ENCODE measurements around the gene TXNDC15.
"Not testable (repeated sequence)": the region's sequence is repeated elsewhere in the genome, so short reads cannot be mapped to it uniquely, and the experiment has no call there.

TXNDC15 gene

DNA sequence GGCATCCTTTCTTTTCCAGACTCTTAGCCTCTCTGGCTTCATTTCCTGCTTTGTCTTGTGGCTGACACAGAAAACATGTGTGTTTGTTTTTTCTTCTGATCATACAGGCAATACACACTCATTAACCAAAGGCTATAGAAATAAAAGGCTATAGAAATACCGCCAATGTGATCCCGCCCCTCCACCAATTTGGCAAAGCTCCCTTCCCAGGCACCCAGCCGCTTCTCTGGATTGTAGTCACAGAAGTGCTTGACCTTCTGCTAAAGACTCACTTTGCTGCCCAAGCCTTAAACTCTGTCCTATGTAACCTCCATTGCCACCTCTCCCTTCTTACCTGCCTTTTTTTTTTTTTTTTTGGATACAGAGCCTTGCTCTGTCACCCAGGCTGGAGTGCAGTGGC, 5.3 kb downstream of the TXNDC15 start:
- DNase-seq, result no peak

DNA sequence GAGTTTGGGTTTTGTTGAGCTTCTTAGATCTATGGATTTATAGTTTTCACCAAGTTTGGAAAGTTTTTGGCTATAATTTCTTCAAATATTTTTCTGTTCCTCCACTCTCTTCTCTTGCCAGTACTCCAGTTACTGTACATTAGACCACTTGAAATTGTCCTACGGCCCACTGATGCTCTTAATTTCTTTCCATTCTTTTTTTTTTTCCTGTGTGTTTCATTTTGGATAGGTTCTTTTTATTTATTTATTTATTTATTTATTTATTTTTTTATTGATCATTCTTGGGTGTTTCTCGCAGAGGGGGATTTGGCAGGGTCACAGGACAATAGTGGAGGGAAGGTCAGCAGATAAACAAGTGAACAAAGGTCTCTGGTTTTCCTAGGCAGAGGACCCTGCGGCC, 6.8 kb downstream of the TXNDC15 start:
- DNase-seq, result not testable (repeated sequence)

DNA sequence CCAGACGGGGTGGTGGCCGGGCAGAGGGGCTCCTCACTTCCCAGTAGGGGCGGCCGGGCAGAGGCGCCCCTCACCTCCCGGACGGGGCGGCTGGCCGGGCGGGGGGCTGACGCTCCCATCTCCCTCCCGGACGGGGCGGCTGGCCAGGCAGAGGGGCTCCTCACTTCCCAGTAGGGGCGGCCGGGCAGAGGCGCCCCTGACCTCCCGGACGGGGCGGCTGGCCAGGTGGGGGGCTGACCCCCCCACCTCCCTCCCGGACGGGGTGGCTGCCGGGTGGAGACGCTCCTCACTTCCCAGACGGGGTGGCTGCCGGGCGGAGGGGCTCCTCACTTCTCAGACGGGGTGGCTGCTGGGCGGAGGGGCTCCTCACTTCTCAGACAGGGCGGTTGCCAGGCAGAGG, 7.5 kb downstream of the TXNDC15 start:
- DNase-seq, result not testable (repeated sequence)

DNA sequence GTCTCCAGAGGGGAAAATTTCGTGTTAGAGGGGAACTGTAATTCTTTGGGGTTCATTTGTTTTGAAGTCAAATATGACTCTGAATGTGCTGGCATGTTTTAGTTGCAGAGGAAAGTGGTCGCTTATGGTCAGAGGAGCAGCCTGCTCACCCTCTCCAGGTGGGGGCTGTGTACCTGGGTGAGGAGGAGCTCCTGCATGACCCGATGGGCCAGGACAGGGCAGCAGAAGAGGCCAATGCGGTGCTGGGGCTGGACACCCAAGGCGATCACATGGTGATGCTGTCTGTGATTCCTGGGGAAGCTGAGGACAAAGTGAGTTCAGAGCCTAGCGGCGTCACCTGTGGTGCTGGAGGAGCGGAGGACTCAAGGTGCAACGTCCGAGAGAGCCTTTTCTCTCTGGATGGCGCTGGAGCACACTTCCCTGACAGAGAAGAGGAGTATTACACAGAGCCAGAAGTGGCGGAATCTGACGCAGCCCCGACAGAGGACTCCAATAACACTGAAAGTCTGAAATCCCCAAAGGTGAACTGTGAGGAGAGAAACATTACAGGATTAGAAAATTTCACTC, 13.5 kb downstream of the TXNDC15 start:
- no peak for DNase-seq

DNA sequence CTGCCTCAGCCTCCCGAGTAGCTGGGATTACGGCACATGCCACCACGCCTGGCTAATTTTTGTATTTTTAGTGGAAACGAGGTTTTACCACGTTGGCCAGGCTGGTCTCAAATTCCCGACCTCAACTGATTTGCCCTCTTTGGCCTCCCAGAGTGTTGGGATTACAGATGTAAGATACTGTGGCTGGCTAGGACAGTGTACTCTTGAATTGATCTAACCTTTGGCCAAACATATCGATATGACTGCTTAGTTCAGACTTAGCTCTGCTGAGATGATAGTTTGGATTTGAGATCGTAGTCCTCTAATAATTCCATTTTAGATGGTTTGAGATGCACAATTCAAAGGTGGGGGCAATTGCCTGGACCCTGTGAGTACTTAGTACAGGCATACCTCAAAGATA, 15.2 kb downstream of the TXNDC15 start:
- no peak for DNase-seq

DNA sequence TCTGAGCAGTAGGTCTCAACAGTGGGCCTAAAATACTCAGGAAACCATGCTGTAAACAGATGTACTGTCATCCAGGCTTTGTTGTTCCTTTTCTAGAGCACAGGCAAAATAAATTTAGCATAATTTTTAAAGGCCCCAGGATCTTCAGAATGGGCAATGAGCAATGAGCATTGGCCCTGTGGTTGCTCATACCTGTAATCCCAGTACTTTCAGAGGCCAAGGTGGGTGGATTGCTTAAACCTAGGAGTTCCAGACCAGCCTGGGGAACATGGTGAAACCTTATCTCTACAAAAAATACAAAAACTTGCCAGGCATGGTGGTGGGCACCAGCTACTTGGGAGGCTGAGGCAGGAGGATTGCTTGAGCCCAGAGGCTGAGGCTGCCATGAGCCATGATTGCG, 17.3 kb downstream of the TXNDC15 start:
- no peak for DNase-seq

DNA sequence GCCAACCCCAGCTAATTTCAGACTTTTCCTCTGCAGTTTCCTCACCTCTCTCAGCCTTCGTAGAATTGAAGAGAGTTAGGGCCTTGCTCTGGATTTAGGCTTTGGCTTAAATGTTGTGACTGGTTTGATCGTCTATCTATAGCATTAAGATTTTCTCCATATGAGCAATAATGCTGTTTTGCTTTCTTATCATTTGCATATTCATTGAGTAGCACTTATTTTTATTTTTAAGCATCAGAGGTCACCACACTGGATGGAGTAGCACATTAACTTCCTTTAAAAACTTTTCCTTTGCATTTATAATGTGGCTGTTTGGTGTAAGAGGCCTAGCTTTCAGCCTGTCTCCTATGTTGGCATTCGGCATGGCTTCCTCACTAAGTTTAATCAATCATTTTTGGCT, 18.1 kb downstream of the TXNDC15 start:
- no peak for DNase-seq

DNA sequence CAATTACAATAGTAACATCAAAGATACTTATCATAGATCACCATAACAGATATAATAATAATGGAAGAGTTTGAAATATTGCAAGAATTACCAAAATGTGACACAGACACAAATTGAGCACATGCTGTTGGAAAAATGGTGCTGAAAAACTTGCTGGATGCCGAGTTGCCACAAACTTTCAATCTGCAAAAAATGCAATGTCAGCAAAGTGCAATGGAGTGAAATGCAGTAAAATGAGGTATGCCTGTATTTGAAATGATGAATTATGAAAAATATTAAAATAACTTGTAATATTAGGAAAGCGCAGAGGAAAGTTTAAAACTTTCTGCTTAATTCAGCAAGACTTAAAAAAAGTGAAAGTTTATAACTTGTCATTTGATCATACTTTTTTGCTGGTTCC, 18.8 kb downstream of the TXNDC15 start:
- DNase-seq, result no peak

DNA sequence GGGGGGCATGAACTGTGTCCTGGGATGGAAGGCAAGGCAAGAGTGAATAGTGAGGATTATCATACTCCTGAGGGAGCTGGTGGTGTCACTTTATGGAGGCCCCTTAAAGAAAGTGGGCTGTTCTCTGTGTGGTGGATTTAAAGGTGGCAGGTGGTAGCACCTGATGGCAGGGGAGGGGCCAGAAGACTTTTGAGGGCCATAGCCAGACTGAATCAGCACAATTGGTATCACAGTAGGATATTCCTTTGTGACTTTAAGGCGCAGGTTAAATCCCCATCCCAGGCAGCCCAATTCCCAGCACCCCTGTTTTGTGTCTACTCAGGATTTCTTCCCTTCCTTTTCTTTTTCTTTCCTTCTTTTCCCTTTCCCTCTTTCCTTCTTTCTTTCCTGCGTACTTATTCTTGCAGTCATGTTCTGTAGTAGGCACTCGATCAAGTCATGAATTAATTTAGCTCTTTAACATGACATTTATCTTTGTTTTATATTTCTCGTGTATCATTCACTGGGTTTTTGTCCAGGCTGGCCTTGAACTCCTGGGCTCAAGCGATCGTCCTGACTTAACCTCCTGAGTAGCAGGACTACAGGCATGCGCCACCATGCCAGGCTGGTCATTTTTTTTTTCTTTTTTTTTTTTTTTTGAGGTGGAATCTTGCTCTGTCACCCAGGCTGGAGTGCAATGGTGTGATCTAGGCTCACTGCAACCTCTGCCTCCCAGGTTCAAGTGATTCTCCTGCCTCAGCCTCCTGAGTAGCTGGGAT, 19.8 kb downstream of the TXNDC15 start:
- DNase-seq, result no peak

DNA sequence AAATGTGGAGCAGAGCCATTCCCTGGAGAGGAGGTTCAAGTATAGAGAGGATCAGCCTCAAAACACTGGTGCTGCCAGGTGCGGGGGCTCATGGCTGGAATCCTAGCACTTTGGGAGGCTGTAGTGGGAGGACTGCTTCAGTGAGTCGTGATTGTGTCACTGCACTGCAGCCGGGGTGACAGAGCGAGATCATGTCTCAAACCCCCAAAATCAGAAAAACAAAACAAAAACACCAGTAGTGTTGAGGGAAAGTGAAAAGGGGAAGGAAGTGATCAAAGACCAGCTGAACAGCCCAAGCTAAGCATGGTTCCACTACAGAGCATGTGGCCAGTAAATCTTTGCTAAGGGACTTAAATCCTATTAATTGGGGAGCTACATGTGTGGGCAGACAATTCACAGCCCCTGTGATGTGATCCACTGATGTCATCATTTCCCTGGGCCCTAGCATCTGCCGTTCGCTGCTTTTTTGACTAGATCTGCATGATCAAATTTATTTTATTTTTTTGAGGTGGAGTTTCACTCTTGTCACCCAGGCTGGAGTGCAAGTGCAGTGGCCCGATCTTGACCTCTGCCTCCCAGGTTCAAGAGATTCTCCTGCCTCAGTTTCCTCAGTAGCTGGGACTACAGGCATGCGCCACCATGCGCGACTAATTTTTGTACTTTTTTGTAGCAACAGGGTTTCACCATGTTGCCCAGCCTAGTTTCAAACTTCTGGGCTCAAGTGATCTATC, 28.1 kb downstream of the TXNDC15 start:
- DNase-seq, result no peak

DNA sequence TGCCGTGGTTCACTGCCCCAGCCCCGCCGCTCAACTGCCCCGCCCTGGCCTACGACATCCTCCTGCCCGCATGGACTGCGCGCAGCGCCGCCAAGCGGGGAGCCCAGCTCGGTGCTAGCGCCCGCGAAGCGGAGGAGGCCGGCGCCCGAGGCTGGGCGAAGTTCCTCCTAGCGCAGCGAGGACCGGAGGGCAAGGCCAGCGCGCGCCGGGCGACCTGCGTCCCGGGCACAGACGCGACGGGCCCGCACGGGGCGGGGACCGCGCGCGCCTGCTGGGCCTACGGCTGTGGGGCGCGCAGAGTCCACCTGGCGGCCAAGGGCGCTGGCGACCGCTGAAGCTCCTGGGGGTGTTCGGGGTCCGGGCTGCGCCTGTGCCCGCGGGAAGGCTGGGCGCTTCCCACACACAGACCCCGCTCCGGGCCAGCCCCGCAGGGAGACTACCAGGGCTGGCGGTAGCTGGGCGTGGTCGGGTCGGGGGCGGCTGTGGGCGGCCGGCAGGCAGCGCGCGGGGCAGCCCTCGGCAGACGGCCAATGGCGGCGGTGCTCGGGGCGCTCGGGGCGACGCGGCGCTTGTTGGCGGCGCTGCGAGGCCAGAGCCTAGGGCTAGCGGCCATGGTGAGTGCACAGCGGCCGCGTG, 30.6 kb downstream of the TXNDC15 start, which contains the start of gene PCBD2:
Gene PCBD2, plus strand, starts transcription at position 522 of the 636 bp plus-strand sequence. Its CDS starts 9 bp downstream, at position 531.
- peak; percentile 55 for DNase-seq

DNA sequence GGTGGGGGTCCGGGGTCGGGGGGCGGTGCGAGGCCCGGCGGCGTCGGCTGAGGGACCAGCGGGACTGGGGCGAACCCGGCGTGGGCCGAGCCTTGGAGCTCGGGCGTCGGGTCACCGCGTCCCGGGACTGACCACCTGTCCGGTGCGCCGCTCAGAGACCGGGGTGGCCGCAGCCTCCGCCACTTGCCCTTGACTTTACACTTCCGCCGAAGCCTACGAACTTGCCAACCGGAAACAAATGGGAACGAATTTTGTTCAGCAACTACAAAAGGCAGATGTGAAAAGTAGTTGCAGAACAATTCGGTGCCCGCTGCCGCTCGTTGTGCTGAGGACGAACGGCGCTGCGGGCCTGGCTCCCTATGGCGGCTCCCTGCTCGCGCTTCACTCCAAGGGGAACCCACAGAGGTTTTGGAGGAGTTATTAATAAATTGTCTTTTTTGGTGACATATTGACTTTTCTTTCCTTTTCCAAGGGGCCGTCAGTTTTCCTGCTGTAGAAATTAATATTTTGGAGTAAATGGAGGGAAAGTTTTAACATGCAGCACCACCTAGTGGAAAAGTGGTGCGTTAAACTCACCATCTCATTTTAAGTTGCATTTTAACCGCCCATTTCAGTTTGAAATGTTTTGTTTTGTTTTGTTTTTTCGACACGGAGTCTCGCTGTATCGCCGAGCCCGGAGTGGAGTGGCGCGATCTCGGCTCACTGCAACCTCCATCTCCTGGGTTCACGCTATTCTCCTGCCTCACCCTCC, 31.2 kb downstream of the TXNDC15 start:
- peak; percentile 48 for DNase-seq

DNA sequence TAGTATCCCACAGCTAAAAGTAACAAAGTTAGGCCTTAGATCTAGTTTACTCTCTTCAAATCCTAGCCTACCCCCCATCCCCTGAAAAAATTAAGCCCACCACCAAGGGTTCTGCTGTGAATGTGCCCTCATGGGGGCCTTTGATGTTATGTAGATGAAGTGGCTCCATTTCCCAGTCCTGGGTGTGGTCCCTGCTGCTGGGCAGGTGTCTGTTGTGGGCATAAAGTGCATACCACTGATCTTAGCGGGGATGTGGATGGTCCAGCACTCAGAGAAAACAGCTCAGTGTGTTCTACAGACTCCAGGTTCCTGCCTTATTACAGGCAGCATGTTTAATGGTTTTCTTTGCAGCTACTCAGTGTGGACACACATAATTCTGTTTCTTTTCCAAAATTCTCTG, 32.6 kb downstream of the TXNDC15 start:
- DNase-seq, result no peak

DNA sequence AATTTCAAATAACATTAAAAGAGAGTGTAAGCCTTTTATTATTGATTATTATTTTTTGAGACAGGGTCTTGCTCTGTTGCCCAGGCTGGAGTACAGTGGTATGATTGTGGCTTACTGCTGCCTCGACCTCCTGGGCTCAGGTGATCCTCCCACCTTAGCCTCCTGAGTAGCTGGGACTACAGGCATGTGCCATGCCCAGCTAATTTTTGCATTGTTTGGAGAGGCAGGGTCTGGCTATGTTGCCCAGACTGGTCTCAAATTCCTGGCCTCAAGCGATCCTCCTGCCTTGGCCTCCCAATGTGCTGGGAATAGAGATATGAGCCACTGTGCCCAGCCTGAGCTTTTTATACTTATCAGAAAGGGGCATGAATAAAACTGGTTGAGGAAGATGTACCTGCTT, 36.6 kb downstream of the TXNDC15 start:
- not testable (repeated sequence) for DNase-seq

DNA sequence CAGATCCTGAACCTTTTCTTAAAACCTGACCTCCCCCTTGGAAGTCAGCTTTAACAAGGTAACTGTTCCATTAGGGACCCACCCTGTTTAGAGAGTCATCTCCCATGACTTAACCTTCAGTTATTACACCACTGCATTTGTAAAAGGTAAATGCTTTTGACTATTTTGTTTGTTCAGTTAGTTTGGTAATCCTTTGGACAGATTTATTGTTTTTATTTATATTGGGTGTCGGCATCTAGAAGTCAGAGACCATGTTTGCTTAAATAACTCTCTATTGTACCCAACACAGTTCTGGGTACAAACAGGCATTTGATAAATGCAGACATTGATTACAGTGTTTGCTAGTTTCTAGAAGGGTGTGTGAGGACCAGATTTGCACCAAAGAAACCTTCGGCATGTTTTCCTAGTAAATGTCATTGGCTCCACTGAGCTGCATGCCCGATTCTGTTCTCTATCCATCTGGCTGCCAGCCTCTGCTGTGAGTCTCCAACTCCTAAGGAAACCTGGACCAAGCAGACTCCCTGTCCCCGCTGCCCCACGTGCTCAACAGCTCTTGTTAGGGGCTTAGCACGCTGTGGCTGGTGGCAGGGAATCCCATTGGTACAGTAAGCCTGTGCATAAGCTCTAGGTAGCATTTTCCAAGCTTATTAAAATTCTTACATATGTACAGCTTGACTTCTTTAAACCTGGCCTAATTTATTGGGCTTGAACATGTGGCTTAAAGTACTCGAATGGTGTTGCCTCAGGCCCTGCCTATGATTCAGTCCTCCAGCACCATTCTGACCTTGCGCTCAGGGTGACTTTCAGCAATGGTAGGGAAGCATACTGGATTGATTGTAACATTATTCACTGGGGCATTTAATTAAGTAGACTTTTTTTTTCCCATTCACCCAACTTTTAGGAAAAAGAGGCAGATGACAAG, 37.4 kb downstream of the TXNDC15 start:
- no peak for DNase-seq

DNA sequence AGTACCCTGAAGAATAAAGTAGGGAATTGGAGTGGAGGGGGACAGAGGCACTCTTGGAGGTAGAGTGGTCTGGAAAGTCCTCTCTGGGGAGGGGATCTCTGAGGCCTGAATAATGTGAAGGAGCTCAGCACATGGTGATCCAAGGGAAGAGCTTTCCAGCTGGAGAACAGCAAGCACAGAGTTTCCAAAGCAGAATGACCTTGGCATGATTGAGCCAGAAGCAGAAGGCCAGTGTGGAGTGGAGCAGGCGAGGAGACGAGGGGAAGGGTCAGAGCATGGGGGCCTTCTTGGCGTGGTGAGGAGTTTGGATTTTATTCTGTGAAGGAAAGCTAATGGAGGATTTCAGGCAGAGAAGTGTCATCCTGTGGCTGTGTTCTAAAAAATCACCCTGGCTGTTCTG, 39.1 kb downstream of the TXNDC15 start:
- no peak for DNase-seq

DNA sequence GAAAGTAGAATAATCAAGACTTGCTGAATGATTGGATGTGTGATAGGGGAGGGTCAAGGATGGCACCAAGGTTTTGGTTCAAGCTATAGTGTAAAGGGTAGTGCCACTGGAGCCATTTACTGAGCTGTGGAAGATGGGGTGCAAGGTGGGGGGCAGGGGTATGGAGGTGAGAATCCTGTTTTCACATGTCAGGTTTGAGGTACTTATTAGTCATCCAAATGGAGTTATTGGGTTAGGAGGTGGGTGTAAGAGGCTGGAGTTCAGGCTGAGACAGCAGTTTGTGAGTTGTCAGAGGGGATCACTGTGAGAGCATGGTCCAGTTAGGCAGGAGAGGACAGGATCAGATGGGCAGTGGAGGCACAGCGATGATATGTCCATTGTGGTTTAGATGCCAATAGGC, 39.6 kb downstream of the TXNDC15 start:
- no peak for DNase-seq

DNA sequence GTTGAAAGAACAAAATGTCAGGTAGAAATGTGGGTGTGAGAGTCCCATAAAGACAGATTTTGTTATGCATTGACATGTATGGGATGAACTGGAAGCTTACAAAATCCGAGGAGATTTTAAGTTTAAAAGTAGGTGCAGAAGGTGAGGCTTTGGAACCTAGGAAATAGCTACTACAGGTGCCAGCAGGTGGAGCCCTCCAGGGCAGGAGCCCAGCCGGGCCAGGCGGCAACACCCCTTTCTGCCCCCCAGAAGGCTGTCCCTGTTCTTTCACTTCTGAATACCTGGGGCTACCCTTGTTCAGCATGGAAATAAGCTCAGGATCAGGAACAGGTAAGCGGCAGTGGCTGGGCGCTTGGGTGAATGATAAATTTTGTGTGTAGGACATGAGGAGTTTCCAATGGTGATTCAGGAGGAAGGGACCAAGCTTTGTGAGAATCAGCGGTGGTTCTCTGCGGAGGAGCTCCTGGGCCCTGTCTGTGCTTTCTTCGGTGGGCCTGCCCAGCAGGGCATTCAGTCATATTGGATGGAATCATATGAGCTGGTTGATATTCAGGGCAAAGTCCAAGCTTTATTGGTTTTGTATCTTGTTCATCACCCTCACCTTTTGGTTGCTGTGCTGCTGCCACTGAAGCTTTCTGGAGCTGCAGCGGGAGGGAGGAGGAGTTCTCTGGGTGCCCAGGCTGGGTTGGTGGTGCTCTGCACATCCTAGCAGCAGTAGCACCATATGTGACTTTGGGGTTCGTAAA, 43.1 kb downstream of the TXNDC15 start:
- DNase-seq, result no peak

DNA sequence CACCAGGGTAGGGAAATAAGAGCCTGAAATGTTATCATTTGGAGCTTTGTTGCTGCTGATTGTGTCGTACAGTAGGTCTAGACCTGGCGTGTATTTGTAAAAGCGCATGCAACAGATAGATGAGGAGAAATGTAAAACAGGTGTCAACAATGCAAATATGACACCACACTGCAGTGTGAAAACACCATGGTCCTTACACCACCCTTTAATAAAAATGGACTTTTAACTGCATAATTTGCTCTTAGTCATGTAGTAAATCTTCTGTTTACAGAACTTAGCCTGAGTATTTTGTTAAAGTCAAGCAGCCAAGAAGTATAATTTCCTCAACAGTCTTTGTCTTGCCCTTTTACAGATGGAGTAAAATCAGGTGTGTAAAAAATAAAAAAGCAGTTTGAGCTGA, 44.7 kb downstream of the TXNDC15 start:
- peak; percentile 8 for DNase-seq

DNA sequence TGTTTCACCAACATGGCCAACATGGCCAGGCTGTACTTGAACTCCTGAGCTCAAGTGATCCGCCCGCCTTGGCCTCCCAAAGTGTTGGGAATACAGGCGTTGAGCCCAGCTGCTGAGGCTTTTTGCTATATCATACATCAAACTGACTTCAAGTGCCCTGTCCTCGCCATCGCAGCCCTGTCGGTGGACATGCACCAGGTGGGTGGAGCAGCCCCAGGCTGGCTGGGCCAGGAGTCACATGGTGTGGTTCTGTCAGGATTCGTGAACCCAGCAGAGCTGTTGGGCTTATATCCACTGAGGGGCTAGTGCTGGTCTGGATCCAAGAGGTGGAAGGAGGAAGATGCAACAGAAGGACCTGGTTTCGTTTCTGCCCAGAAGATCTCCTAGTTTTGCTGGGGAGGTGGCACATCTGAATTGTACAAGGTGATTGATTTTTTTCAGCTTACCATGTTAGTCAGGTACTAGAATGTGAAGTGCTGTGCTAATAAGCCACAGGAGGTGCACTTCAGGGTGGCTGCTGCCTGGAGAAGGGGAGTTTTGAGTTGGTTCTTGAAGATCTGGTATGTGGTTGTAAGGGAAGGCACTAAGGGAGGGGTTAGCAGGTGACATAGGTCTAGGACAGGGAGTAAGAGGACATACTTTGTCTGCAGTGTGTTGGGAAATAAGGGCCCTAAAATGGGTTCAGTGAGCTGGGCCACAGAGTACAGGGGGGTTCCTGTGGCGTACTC, 46.8 kb downstream of the TXNDC15 start:
- no peak for DNase-seq

All from NCI-H526 treated with DMSO at 0.1 percent for 48 hours (cell line).